ENCODE data around the gene SEMA6B. TPM values are rescaled to one million over a fixed set of nuclear protein-coding genes. Genes with fewer than 3 reads are reported as not detected.
"Not testable (repeated sequence)": the region's sequence is repeated elsewhere in the genome, so short reads cannot be mapped to it uniquely, and the experiment has no call there.

The SEMA6B gene
- total RNA-seq, 1 experiment from 2014 or later = 35.7 TPM

GRCh38 chr19:4556597-4557127 is 2.8 kb downstream of the SEMA6B start:
- in situ Hi-C loops (cut with HindIII; ENCODE audit: low pct_unique_long_range_greater_than_20kb, low sequenced_read_pairs) = no loop called here
- peak; percentile 63 for DNase-seq (ENCODE audit: low read depth)

- peak; percentile 87 for DNase-seq (ENCODE audit: low read depth)
- in situ Hi-C loops (cut with HindIII; ENCODE audit: low pct_unique_long_range_greater_than_20kb, low sequenced_read_pairs) = no loop called here
Measured at GRCh38 chr19:4555657-4556561, 3.6 kb downstream of the SEMA6B start.

GRCh38 chr19:4554717-4555116 is 4.8 kb downstream of the SEMA6B start:
- DNase-seq (ENCODE audit: low read depth) = no peak
- in situ Hi-C loops (cut with HindIII; ENCODE audit: low pct_unique_long_range_greater_than_20kb, low sequenced_read_pairs) = no loop called here

- in situ Hi-C loops (cut with HindIII; ENCODE audit: low pct_unique_long_range_greater_than_20kb, low sequenced_read_pairs) = no loop called here
Measured at GRCh38 chr19:4553775-4554174, 5.7 kb downstream of the SEMA6B start.

GRCh38 chr19:4553092-4553695 is 6.3 kb downstream of the SEMA6B start:
- in situ Hi-C loops (cut with HindIII; ENCODE audit: low pct_unique_long_range_greater_than_20kb, low sequenced_read_pairs) = no loop called here

More at GRCh38 chr19:4553775-4554174, 5.7 kb downstream of the SEMA6B start:
- no peak for DNase-seq (ENCODE audit: low read depth)

GRCh38 chr19:4552525-4552819 is 7.0 kb downstream of the SEMA6B start:
- in situ Hi-C loops (cut with HindIII; ENCODE audit: low pct_unique_long_range_greater_than_20kb, low sequenced_read_pairs) = no loop called here
- no peak for DNase-seq (ENCODE audit: low read depth)

More at GRCh38 chr19:4553092-4553695, 6.3 kb downstream of the SEMA6B start:
- no peak for DNase-seq (ENCODE audit: low read depth)

GRCh38 chr19:4550479-4551050 is 8.9 kb downstream of the SEMA6B start:
- in situ Hi-C loops (cut with HindIII; ENCODE audit: low pct_unique_long_range_greater_than_20kb, low sequenced_read_pairs) = no loop called here
- no peak for DNase-seq (ENCODE audit: low read depth)

GRCh38 chr19:4550018-4550417 is 9.5 kb downstream of the SEMA6B start:
- DNase-seq (ENCODE audit: low read depth) = no peak
- in situ Hi-C loops (cut with HindIII; ENCODE audit: low pct_unique_long_range_greater_than_20kb, low sequenced_read_pairs) = no loop called here

GRCh38 chr19:4548238-4548584 is 11.3 kb downstream of the SEMA6B start:
- no peak for DNase-seq (ENCODE audit: low read depth)

GRCh38 chr19:4547303-4548237 is 11.9 kb downstream of the SEMA6B start:
- in situ Hi-C loops (cut with HindIII; ENCODE audit: low pct_unique_long_range_greater_than_20kb, low sequenced_read_pairs) = no loop called here
- no peak for DNase-seq (ENCODE audit: low read depth)

More at GRCh38 chr19:4548238-4548584, 11.3 kb downstream of the SEMA6B start:
- in situ Hi-C loops (cut with HindIII; ENCODE audit: low pct_unique_long_range_greater_than_20kb, low sequenced_read_pairs) = no loop called here

GRCh38 chr19:4543842-4544647 is 15.4 kb downstream of the SEMA6B start:
- no peak for DNase-seq (ENCODE audit: low read depth)
- in situ Hi-C loops (cut with HindIII; ENCODE audit: low pct_unique_long_range_greater_than_20kb, low sequenced_read_pairs) = no loop called here

GRCh38 chr19:4542896-4543841 is 16.3 kb downstream of the SEMA6B start:
- in situ Hi-C loops (cut with HindIII; ENCODE audit: low pct_unique_long_range_greater_than_20kb, low sequenced_read_pairs) = no loop called here

GRCh38 chr19:4541806-4542145 is 17.7 kb downstream of the SEMA6B start:
- in situ Hi-C loops (cut with HindIII; ENCODE audit: low pct_unique_long_range_greater_than_20kb, low sequenced_read_pairs); DNase-seq (ENCODE audit: low read depth): not testable (repeated sequence)

More at GRCh38 chr19:4542896-4543841, 16.3 kb downstream of the SEMA6B start:
- DNase-seq (ENCODE audit: low read depth) = no peak

GRCh38 chr19:4541114-4541805 is 18.2 kb downstream of the SEMA6B start:
- no peak for DNase-seq (ENCODE audit: low read depth)
- in situ Hi-C loops (cut with HindIII; ENCODE audit: low pct_unique_long_range_greater_than_20kb, low sequenced_read_pairs) = no loop called here

GRCh38 chr19:4539693-4540581 is 19.5 kb downstream of the SEMA6B start, which contains the start of gene LRG1:
TSS of gene LRG1 (minus strand) at chr19:4540036. CDS start at chr19:4540013, 23 bp downstream.
- DNase-seq (ENCODE audit: low read depth) = no peak
- in situ Hi-C loops (cut with HindIII; ENCODE audit: low pct_unique_long_range_greater_than_20kb, low sequenced_read_pairs) = no loop called here
